Panc1 (cell line): ENCODE data around the gene CAPS.

Experiments
- POLR2AphosphoS5 ChIP-seq: IDR thresholded peaks from 2 replicates; pipeline ENCODE4 v1.6.1; 2012; ENCODE audit warnings: mild to moderate bottlenecking, low read depth, low read length, moderate library complexity
- SIN3A ChIP-seq: IDR thresholded peaks from 2 replicates; pipeline ENCODE4 v1.6.1; 2012; ENCODE audit warnings: low read depth, mild to moderate bottlenecking, low read length, moderate library complexity, borderline replicate concordance; ENCODE audit not compliant: insufficient read depth
- TCF7L2 ChIP-seq: IDR thresholded peaks from 2 replicates; pipeline ENCODE4 v1.6.1; 2011; ENCODE audit warnings: mild to moderate bottlenecking, low read depth, low read length, inconsistent platforms
- TF ChIP-seq, protein P1 (sequence below): fragments of 450-650 bp; IDR thresholded peaks from 2 replicates; pipeline ENCODE4 v1.5.1; 2017; ENCODE audit warnings: mild to moderate bottlenecking

DNA sequence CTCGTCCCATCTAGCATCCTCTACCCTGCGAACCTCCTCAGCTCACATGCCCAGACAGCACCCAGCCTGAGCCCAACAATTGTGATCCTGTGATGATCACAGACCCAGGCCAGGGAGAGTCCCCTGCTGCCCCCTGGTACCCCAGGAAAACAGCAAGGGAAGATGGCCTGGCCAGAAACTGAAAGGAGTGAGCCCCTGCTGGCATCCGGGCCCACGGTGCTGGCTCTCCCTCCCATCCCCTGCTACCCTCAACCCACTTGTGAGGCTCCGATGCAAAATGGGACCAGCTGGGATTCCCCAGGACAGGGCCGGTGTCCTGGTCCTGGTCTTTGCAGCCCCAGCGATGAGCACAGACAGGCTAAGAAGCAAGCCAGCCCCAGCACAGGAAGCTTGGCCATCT, 49.8 kb downstream of the CAPS start:
- TF ChIP-seq, protein P1, sequence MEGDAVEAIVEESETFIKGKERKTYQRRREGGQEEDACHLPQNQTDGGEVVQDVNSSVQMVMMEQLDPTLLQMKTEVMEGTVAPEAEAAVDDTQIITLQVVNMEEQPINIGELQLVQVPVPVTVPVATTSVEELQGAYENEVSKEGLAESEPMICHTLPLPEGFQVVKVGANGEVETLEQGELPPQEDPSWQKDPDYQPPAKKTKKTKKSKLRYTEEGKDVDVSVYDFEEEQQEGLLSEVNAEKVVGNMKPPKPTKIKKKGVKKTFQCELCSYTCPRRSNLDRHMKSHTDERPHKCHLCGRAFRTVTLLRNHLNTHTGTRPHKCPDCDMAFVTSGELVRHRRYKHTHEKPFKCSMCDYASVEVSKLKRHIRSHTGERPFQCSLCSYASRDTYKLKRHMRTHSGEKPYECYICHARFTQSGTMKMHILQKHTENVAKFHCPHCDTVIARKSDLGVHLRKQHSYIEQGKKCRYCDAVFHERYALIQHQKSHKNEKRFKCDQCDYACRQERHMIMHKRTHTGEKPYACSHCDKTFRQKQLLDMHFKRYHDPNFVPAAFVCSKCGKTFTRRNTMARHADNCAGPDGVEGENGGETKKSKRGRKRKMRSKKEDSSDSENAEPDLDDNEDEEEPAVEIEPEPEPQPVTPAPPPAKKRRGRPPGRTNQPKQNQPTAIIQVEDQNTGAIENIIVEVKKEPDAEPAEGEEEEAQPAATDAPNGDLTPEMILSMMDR: no peak
- TF ChIP-seq POLR2AphosphoS5 (no peak), TCF7L2 (no peak), SIN3A (no peak)
